CD14-positive monocyte (primary cell): ENCODE measurements around the gene SPAG16. TPM values are rescaled to one million over a fixed set of nuclear protein-coding genes. Genes with fewer than 3 reads are reported as not detected.

Source experiments
- DNase-seq, 3 donors: peaks; one replicate each; pipeline ENCODE4 v3.0.0-alpha.2; 2011 to 2022
- H2AFZ ChIP-seq: 2 replicates; pipeline ENCODE4 v1.6.0; 2012; ENCODE audit warnings: mild to moderate bottlenecking, low read depth, low read length, inconsistent platforms; ENCODE audit not compliant: insufficient read depth, poor library complexity, severe bottlenecking
- H3K27ac ChIP-seq, 2 donors: 1 replicate in 1 of 2; 2 replicates in 1 of 2; pipeline ENCODE4 v1.5.1; 2012 to 2013; ENCODE audit warnings: low read length in 2 of 2, control low read depth in 1 of 2, inconsistent platforms in 1 of 2, low read depth in 1 of 2, mild to moderate bottlenecking in 1 of 2
- H3K27me3 ChIP-seq, 2 donors: one replicate each; pipeline versions ENCODE4 v1.6.0 to v1.6.1; 2011 to 2013; ENCODE audit warnings: low read length in 2 of 2; ENCODE audit not compliant: control insufficient read depth in 2 of 2, insufficient read depth in 2 of 2
- H3K36me3 ChIP-seq, 2 donors: replicated peaks in 1 of 2; 1 replicate in 1 of 2; 2 replicates in 1 of 2; pipeline versions ENCODE4 v1.5.1 to v1.6.1; 2012 to 2013; ENCODE audit warnings: low read length in 2 of 2, control low read depth in 1 of 2, inconsistent platforms in 1 of 2, mild to moderate bottlenecking in 1 of 2; ENCODE audit not compliant: insufficient read depth in 2 of 2, control insufficient read depth in 1 of 2
- H3K4me1 ChIP-seq, 2 donors: 1 replicate in 1 of 2; 2 replicates in 1 of 2; pipeline versions ENCODE4 v1.5.1 to v1.6.1; 2012 to 2013; ENCODE audit warnings: low read length in 2 of 2, control low read depth in 1 of 2, inconsistent platforms in 1 of 2, mild to moderate bottlenecking in 1 of 2, moderate library complexity in 1 of 2; ENCODE audit not compliant: insufficient read depth in 2 of 2, control insufficient read depth in 1 of 2
- H3K4me2 ChIP-seq: replicated peaks from 2 replicates; pipeline ENCODE3; 2012; ENCODE audit warnings: low read length, moderate library complexity, mild to moderate bottlenecking; ENCODE audit not compliant: poor library complexity, severe bottlenecking; ENCODE audit errors: extremely low read depth
- H3K4me3 ChIP-seq, 3 experiments: fragments of 200-600 bp in 1 of 3; sonication (generic) in 1 of 3; replicated peaks in 1 of 3; 1 replicate in 2 of 3; 2 replicates in 1 of 3; pipeline ENCODE4 v1.5.1; 2011 to 2013; ENCODE audit warnings: low read length in 3 of 3, mild to moderate bottlenecking in 3 of 3, control low read depth in 2 of 3, low read depth in 2 of 3, inconsistent platforms in 1 of 3, moderate library complexity in 1 of 3
- H3K79me2 ChIP-seq: 2 replicates; pipeline ENCODE4 v1.6.0; 2012; ENCODE audit warnings: mild to moderate bottlenecking, control low read depth, inconsistent platforms, low read length, moderate library complexity; ENCODE audit not compliant: insufficient read depth
- H3K9ac ChIP-seq: 2 replicates; pipeline ENCODE4 v1.6.0; 2017; ENCODE audit warnings: low read length, mild to moderate bottlenecking; ENCODE audit not compliant: insufficient read depth, poor library complexity, severe bottlenecking
- H3K9me3 ChIP-seq, 2 donors: replicated peaks in 1 of 2; 1 replicate in 1 of 2; 2 replicates in 1 of 2; pipeline versions ENCODE4 v1.5.1 to v1.6.1; 2012 to 2013; ENCODE audit warnings: low read length in 2 of 2, control low read depth in 1 of 2; ENCODE audit not compliant: control insufficient read depth in 1 of 2, insufficient read depth in 1 of 2
- H4K20me1 ChIP-seq: 2 replicates; pipeline ENCODE4 v1.6.0; 2012; ENCODE audit warnings: mild to moderate bottlenecking, low read length, control low read depth, moderate library complexity; ENCODE audit not compliant: insufficient read depth
- H3K27ac Mint-ChIP-seq, 7 donors: one replicate each; pipeline ENCODE4 v1.8.0; 2020; ENCODE audit warnings: mild to moderate bottlenecking in 7 of 7, mixed read lengths in 7 of 7, moderate library complexity in 6 of 7, inconsistent platforms in 2 of 7
- H3K27me3 Mint-ChIP-seq, 3 donors: one replicate each; pipeline ENCODE4 v1.8.0; 2021 to 2022; ENCODE audit warnings: low read depth in 3 of 3, mild to moderate bottlenecking in 3 of 3, mixed read lengths in 3 of 3, moderate library complexity in 3 of 3, inconsistent platforms in 1 of 3
- H3K36me3 Mint-ChIP-seq, 2 donors: one replicate each; pipeline ENCODE4 v1.8.0; 2020; ENCODE audit warnings: mixed read lengths in 2 of 2, inconsistent platforms in 1 of 2, mild to moderate bottlenecking in 1 of 2
- H3K4me1 Mint-ChIP-seq: one replicate; pipeline ENCODE4 v1.8.0; 2020; ENCODE audit warnings: mild to moderate bottlenecking, mixed read lengths
- H3K4me3 Mint-ChIP-seq, 2 donors: one replicate each; pipeline ENCODE4 v1.8.0; 2020; ENCODE audit warnings: mild to moderate bottlenecking in 2 of 2, mixed read lengths in 2 of 2, moderate library complexity in 1 of 2
- H3K9me3 Mint-ChIP-seq, 7 donors: one replicate each; pipeline ENCODE4 v1.8.0; 2020 to 2022; ENCODE audit warnings: mixed read lengths in 7 of 7, mild to moderate bottlenecking in 6 of 7, moderate library complexity in 6 of 7, inconsistent platforms in 2 of 7
- CTCF ChIP-seq: fragments of 200-600 bp; IDR thresholded peaks from one replicate; pipeline ENCODE4 v1.8.0; 2022; ENCODE audit warnings: antibody characterized with exemption, mild to moderate bottlenecking
- WGBS: methylation state at CpG from one replicate; pipeline ENCODE4 v1.1.5; 2013; ENCODE audit warnings: missing lambda C conversion rate; ENCODE audit not compliant: insufficient coverage; 5-methylcytosine and 5-hydroxymethylcytosine counted together
- intact Hi-C, 2 donors: fragments of 100-400 bp; cut with micrococcal nuclease; formaldehyde crosslinking; loops; one replicate each; pipeline versions ENCODE4 v1.15.0 to v1.15.1; 2023
- polyA plus RNA-seq, 3 donors: library from polyadenylated mRNA; depleted of rRNA in 1 of 3; unstranded in 2 of 3; stranded (reverse) in 1 of 3; fragments of 300-500 nt in 2 of 3; fragments of >200 nt in 1 of 3; fragmentation: Illumina TruSeq in 2 of 3; gene quantifications; 1 replicate in 2 of 3; 2 replicates in 1 of 3; pipeline ENCODE4 v1.2.3, GENCODE V29; 2012 to 2021

The SPAG16 gene
- polyA plus RNA-seq, 3 donors: 0.12 to 0.30 TPM; not detected in 1

DNA sequence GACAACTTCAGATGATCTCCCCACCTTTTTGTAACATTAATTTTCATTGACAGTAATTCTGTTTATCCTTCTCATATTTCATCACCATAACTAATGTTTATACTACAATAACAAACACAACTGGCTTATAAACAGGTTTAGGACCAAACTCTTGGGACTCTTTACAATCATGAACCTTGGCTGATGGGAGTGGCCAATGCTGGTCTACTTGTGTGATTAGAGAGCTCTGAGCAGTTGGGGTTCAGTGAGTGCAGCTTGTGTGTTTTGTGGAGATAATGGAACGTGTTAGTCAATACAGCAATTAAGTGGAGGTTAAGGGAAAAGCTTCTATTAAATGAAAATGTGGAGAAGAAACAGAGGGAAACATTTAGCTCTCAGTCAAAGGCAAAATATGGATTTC lies 207.1 kb downstream of the SPAG16 start:
- H3K4me1 ChIP-seq: no peaks in the 10 kb centered on the region
- H3K9ac ChIP-seq: no peak overlapping the region
- no peaks in the 10 kb centered on the region for H3K36me3 ChIP-seq
- no peaks in the 10 kb centered on the region for H3K27me3 Mint-ChIP-seq
- WGBS: no CpG with 5 or more reads among the region's 1 CpG
- no peaks in the 10 kb centered on the region for H3K4me1 Mint-ChIP-seq
- H3K36me3 Mint-ChIP-seq: no peaks in the 10 kb centered on the region
- no peaks in the 10 kb centered on the region for H3K27me3 ChIP-seq
- no peak for DNase-seq
- TF ChIP-seq CTCF: no peak
- no peak overlapping the region for H3K4me3 ChIP-seq
- H3K9me3 Mint-ChIP-seq: no peaks in the 10 kb centered on the region
- H3K9me3 ChIP-seq: no peaks in the 10 kb centered on the region
- H3K4me2 ChIP-seq: no peak overlapping the region
- no peak overlapping the region for H3K27ac Mint-ChIP-seq
- H2AFZ ChIP-seq: no peak overlapping the region
- no peak overlapping the region for H3K4me3 Mint-ChIP-seq
- no peak overlapping the region for H3K27ac ChIP-seq
- no peaks in the 10 kb centered on the region for H4K20me1 ChIP-seq
- no peaks in the 10 kb centered on the region for H3K79me2 ChIP-seq
- intact Hi-C loops: no loop called here

DNA sequence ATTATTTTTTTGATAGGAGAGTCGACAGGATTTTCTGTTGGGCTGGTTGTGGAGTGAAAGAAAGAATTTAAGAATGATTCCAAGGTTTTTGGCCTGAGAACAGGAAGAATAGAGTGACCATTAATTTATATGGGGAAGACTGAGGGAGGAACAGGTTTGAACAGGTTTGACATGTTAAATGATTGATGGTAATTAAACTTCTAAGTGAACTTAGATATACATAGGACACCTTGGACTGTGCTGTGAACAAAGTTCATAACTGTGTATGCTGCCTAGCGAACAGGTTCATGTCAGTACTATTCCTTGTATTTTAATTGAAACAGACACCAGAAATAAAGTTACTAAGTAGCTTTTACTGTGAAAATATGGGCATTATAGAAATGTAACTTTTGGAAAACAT lies 212.0 kb downstream of the SPAG16 start:
- no peaks in the 10 kb centered on the region for H3K4me1 Mint-ChIP-seq
- H3K4me3 Mint-ChIP-seq: no peak overlapping the region
- H3K27me3 Mint-ChIP-seq: no peaks in the 10 kb centered on the region

More for the DNA sequence above, 212.0 kb downstream of the SPAG16 start:
- intact Hi-C loops: no loop called here
- H3K27me3 ChIP-seq: no peaks in the 10 kb centered on the region
- no peaks in the 10 kb centered on the region for H3K36me3 ChIP-seq
- no peak for DNase-seq
- H3K4me2 ChIP-seq: no peak overlapping the region
- H3K27ac ChIP-seq: no peak overlapping the region
- H3K4me3 ChIP-seq: no peak overlapping the region
- no peaks in the 10 kb centered on the region for H4K20me1 ChIP-seq
- no peak for TF ChIP-seq CTCF
- no peaks in the 10 kb centered on the region for H3K9me3 ChIP-seq
- H3K9me3 Mint-ChIP-seq: no peaks in the 10 kb centered on the region
- no peaks in the 10 kb centered on the region for H3K4me1 ChIP-seq
- H3K9ac ChIP-seq: no peak overlapping the region
- H3K27ac Mint-ChIP-seq: no peak overlapping the region
- no peaks in the 10 kb centered on the region for H3K36me3 Mint-ChIP-seq
- H3K79me2 ChIP-seq: no peaks in the 10 kb centered on the region
- H2AFZ ChIP-seq: no peak overlapping the region
- WGBS: 50% methylated on average over 1 of the region's 2 CpGs
